GM21737 (cell line): ENCODE data around the gene RAB9A.
A peak's percentile ranks its signal among the peaks of the same experiment; 100 is the strongest.
"Not testable (repeated sequence)": the region's sequence is repeated elsewhere in the genome, so short reads cannot be mapped to it uniquely, and the experiment has no call there.

Source experiments
- ATAC-seq: cut with Tn5 transposase; IDR thresholded peaks from one replicate; pipeline ENCODE4 v1.9.1; 2021; ENCODE audit warnings: mild to moderate bottlenecking, moderate library complexity; ENCODE audit not compliant: unreplicated experiment

Gene RAB9A

GRCh38 chrX:13669246-13669737 is 19.6 kb upstream of the RAB9A start:
- no peak for ATAC-seq

- not testable (repeated sequence) for ATAC-seq
Measured at GRCh38 chrX:13669755-13670154, 19.2 kb upstream of the RAB9A start.

GRCh38 chrX:13670197-13670596 is 18.7 kb upstream of the RAB9A start:
- no peak for ATAC-seq

- no peak for ATAC-seq
Measured at GRCh38 chrX:13673016-13673415, 15.9 kb upstream of the RAB9A start.

GRCh38 chrX:13676885-13677284 is 12.0 kb upstream of the RAB9A start:
- no peak for ATAC-seq

- ATAC-seq, result not testable (repeated sequence)
Measured at GRCh38 chrX:13679700-13680099, 9.2 kb upstream of the RAB9A start.

GRCh38 chrX:13681595-13681994 is 7.3 kb upstream of the RAB9A start:
- no peak for ATAC-seq

- ATAC-seq, result no peak
Measured at GRCh38 chrX:13684361-13684760, 4.6 kb upstream of the RAB9A start.

- ATAC-seq, result no peak
Measured at GRCh38 chrX:13685126-13685763, 3.7 kb upstream of the RAB9A start.

- ATAC-seq, result no peak
Measured at GRCh38 chrX:13687203-13687602, 1.7 kb upstream of the RAB9A start.

GRCh38 chrX:13688384-13688957 is 457 bp upstream of the RAB9A start:
- ATAC-seq, result no peak

- no peak for ATAC-seq
Measured at GRCh38 chrX:13689741-13690211, 848 bp downstream of the RAB9A start.

- no peak for ATAC-seq
Measured at GRCh38 chrX:13690836-13691235, 1.9 kb downstream of the RAB9A start.

GRCh38 chrX:13691841-13692371 is 3.0 kb downstream of the RAB9A start:
- ATAC-seq, result no peak

- ATAC-seq, result no peak
Measured at GRCh38 chrX:13692771-13693231, 3.9 kb downstream of the RAB9A start.

GRCh38 chrX:13693341-13693961 is 4.5 kb downstream of the RAB9A start:
- ATAC-seq, result no peak

GRCh38 chrX:13694359-13694758 is 5.4 kb downstream of the RAB9A start:
- no peak for ATAC-seq

- no peak for ATAC-seq
Measured at GRCh38 chrX:13694983-13695382, 6.1 kb downstream of the RAB9A start.

- ATAC-seq, result no peak
Measured at GRCh38 chrX:13695601-13696115, 6.7 kb downstream of the RAB9A start.

GRCh38 chrX:13697455-13697854 is 8.5 kb downstream of the RAB9A start:
- ATAC-seq, result peak; percentile 58

GRCh38 chrX:13697976-13698375 is 9.0 kb downstream of the RAB9A start:
- ATAC-seq, result no peak

- no peak for ATAC-seq
Measured at GRCh38 chrX:13698432-13698831, 9.5 kb downstream of the RAB9A start.
